Adrenal gland (tissue), 5 donors: ENCODE data around the gene PLG.

Experiments
- POLR2A ChIP-seq, 2 donors: fragments of 450-650 bp; IDR thresholded peaks; one replicate each; pipeline ENCODE4 v1.6.1; 2017; ENCODE audit warnings: antibody characterized with exemption in 2 of 2, mild to moderate bottlenecking in 2 of 2, moderate library complexity in 1 of 2
- TF ChIP-seq, protein P1 (sequence below), 6 experiments: fragments of 450-650 bp in 4 of 6; fragments of 200-600 bp in 2 of 6; sonication (generic) in 1 of 6; IDR thresholded peaks; 1 replicate in 5 of 6; 2 replicates in 1 of 6; pipeline versions ENCODE4 v1.5.1 to v1.8.0; 2016 to 2021; ENCODE audit warnings: antibody characterized with exemption in 6 of 6, mild to moderate bottlenecking in 2 of 6, moderate library complexity in 1 of 6
- donor health status: DM: no; HTN: no; CAD: no.

DNA sequence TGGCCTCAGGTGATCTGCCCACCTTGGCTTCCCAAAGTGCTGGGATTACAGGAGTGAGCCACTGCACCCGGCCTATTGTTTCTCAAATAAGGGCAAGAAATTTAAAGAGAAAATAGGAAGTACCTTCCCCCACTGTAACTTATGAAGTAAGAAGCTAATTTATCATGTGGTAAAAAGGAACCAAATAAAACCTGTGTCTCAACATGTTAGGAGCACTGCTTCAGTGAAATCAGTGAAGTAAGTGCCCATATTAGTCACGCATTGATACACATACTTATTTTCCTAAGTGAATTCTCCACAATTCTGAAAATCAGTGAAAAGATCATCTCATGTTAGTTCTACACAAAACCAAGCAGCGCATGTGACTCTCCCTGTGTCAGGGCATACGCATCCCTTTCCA is 23.8 kb upstream of the PLG start:
- TF ChIP-seq, protein P1, sequence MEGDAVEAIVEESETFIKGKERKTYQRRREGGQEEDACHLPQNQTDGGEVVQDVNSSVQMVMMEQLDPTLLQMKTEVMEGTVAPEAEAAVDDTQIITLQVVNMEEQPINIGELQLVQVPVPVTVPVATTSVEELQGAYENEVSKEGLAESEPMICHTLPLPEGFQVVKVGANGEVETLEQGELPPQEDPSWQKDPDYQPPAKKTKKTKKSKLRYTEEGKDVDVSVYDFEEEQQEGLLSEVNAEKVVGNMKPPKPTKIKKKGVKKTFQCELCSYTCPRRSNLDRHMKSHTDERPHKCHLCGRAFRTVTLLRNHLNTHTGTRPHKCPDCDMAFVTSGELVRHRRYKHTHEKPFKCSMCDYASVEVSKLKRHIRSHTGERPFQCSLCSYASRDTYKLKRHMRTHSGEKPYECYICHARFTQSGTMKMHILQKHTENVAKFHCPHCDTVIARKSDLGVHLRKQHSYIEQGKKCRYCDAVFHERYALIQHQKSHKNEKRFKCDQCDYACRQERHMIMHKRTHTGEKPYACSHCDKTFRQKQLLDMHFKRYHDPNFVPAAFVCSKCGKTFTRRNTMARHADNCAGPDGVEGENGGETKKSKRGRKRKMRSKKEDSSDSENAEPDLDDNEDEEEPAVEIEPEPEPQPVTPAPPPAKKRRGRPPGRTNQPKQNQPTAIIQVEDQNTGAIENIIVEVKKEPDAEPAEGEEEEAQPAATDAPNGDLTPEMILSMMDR (IDR thresholded peaks at IDR 0.05) = no peak
- TF ChIP-seq POLR2A (IDR thresholded peaks at IDR 0.05) = no peak
